K562 treated with DMSO at 1 percent for 12 hours (cell line): ENCODE measurements around the gene ZMYM5. TPM values are rescaled to one million over a fixed set of nuclear protein-coding genes. Genes with fewer than 3 reads are reported as not detected.

Experiments used
- total RNA-seq: library from RNA; unstranded; fragments of 300-600 nt; gene quantifications from 2 replicates; pipeline ENCODE4 v1.2.3, GENCODE V29; 2022; ENCODE audit not compliant: insufficient read depth

ZMYM5 gene
- total RNA-seq: 2.3 and 5.7 TPM in 2 replicates

GRCh38 chr13:19863323-19864023 lies at the start of gene ZMYM5:
Gene ZMYM5 (minus strand): TSS chr13:19863649. CDS start chr13:19852180, 11,469 bp downstream.

GRCh38 chr13:19782727-19783682 lies 80.4 kb downstream of the ZMYM5 start, which contains the start of gene PSPC1:
Gene PSPC1 (minus strand): TSS chr13:19782945. CDS start chr13:19782757, 188 bp downstream.

Other genes with a start within 250 kb of the ZMYM5 start
- gene MPHOSPH8, start 230.0 kb downstream of the ZMYM5 start, total RNA-seq: 12.9 and 22.6 TPM in 2 replicates
- 22.5 and 35.5 TPM in 2 replicates for gene PSPC1, start 80.7 kb downstream of the ZMYM5 start, total RNA-seq
- 4.0 and 26.3 TPM in 2 replicates for gene ZMYM2, start 95.1 kb upstream of the ZMYM5 start, total RNA-seq